Pancreas (tissue), 10 donors: ENCODE data around the gene SNRK. TPM values are rescaled to one million over a fixed set of nuclear protein-coding genes. Genes with fewer than 3 reads are reported as not detected.

Experiments
- ATAC-seq, 4 donors: fragments of 200-7000 bp; cut with Tn5 transposase; one replicate each; pipeline versions ENCODE4 v1.8.0 to v1.9.1; 2020; ENCODE audit warnings: mild to moderate bottlenecking in 4 of 4, moderate library complexity in 4 of 4
- DNase-seq, 6 donors: peaks; one replicate each; pipeline ENCODE4 v3.0.0-alpha.2; 2020
- FAIRE-seq: peaks from 2 replicates; lab custom pipeline; 2012; peaks lifted over from hg19 to GRCh38; lab: Jason Lieb, UNC
- H3K27ac ChIP-seq, 4 donors: fragments of 200-600 bp; sonication (generic); 1 replicate in 3 of 4; 2 replicates in 1 of 4; pipeline versions ENCODE4 v1.5.0 to v1.8.0; 2020
- H3K27me3 ChIP-seq, 4 donors: fragments of 200-600 bp; one replicate each; pipeline ENCODE4 v1.8.0; 2021
- H3K36me3 ChIP-seq, 3 donors: fragments of 200-600 bp; sonication (generic) in 1 of 3; one replicate each; pipeline versions ENCODE4 v1.5.0 to v1.8.0; 2020 to 2021
- H3K4me1 ChIP-seq, 3 donors: fragments of 200-600 bp; one replicate each; pipeline ENCODE4 v1.8.0; 2021
- H3K4me3 ChIP-seq, 4 donors: fragments of 200-600 bp; sonication (generic) in 2 of 4; one replicate each; pipeline versions ENCODE4 v1.5.0 to v1.8.0; 2020 to 2021
- H3K9me3 ChIP-seq, 4 donors: fragments of 200-600 bp; one replicate each; pipeline ENCODE4 v1.8.0; 2021
- WGBS, 2 donors: extraction: QIAGEN DNeasy Blood & Tissue Kit; methylation state at CpG; one replicate each; pipeline ENCODE4 v1.1.7; 2013; 5-methylcytosine and 5-hydroxymethylcytosine counted together
- intact Hi-C, 3 donors: fragments of 100-400 bp; cut with DNase I; formaldehyde crosslinking; loops; one replicate each; pipeline versions ENCODE4 v1.11.1 to v1.14.2; 2022
- polyA plus RNA-seq, 2 donors: library from polyadenylated mRNA; stranded (reverse); fragments of 200-250 nt; gene quantifications; one replicate each; pipeline ENCODE4 v1.2.3, GENCODE V29; 2013
- total RNA-seq, 6 donors: library from RNA; stranded (reverse); fragmentation: NEBNext Ultra II Directional in 4 of 6; extraction: Animal tissue kit (Norgen Biotek cat#: 25700) in 4 of 6; gene quantifications; one replicate each; pipeline versions ENCODE4 v1.2.1 to v1.2.4, GENCODE V29; 2021 to 2023
- TF ChIP-seq, protein P1 (sequence below), 4 donors: fragments of 200-600 bp; sonication (generic) in 3 of 4; IDR thresholded peaks; one replicate each; pipeline versions ENCODE4 v1.5.0 to v1.8.0; 2021; ENCODE audit warnings: antibody characterized with exemption in 4 of 4
- donor health status: healthy with polysubstance abuse.
- donor health status: DM: no; HTN: no; CAD: no; lungs with moderate emphysema.
- donor health status: DM: no; HTN: no; CAD: no.
- donor health status: control.
- donor health status: control.
- donor health status: Bipolar disorder and iron deficiency.
- donor health status: DM: yes; HTN: yes; CAD: no.
- donor health status: DM: no; HTN: no; CAD: no.
- donor health status: DM: no; HTN: no; CAD: no.
- donor health status: DM: yes; HTN: yes; CAD: no.

The SNRK gene
- total and polyA plus RNA-seq, 8 donors: 6.3 to 24.2 (median 17.2) TPM

DNA sequence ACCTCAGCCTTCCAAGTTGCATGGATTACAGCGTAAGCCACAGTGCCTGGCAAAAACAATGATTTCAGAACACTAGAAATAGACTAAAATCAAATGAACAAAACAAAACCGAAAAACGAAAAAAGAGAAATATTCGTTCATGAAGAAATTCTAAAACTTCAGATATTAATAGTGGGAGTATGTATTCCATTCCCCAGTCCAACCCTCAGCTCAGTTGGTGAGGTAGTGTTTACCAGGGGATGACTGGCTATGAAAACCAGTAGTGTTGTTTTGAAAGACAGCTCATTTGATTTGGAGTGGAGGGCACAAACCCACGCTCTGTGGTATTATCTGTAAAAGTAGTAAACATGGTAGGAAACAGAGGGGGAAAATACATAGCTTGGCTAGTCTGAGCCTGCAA is 6.8 kb upstream of the SNRK start:
- H3K9me3 ChIP-seq: no peaks in the 10 kb centered on the region
- H3K27me3 ChIP-seq: no peaks in the 10 kb centered on the region
- TF ChIP-seq, protein P1, sequence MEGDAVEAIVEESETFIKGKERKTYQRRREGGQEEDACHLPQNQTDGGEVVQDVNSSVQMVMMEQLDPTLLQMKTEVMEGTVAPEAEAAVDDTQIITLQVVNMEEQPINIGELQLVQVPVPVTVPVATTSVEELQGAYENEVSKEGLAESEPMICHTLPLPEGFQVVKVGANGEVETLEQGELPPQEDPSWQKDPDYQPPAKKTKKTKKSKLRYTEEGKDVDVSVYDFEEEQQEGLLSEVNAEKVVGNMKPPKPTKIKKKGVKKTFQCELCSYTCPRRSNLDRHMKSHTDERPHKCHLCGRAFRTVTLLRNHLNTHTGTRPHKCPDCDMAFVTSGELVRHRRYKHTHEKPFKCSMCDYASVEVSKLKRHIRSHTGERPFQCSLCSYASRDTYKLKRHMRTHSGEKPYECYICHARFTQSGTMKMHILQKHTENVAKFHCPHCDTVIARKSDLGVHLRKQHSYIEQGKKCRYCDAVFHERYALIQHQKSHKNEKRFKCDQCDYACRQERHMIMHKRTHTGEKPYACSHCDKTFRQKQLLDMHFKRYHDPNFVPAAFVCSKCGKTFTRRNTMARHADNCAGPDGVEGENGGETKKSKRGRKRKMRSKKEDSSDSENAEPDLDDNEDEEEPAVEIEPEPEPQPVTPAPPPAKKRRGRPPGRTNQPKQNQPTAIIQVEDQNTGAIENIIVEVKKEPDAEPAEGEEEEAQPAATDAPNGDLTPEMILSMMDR (IDR thresholded peaks at IDR 0.05): no peak
- no peaks in the 10 kb centered on the region for H3K4me1 ChIP-seq
- WGBS, 2 donors: 85 to 87% methylated on average over 5 of the region's 5 CpGs
- ATAC-seq: no peak
- H3K36me3 ChIP-seq: no peaks in the 10 kb centered on the region
- H3K27ac ChIP-seq: no peak overlapping the region
- H3K4me3 ChIP-seq: no peak overlapping the region
- FAIRE-seq: no peak
- intact Hi-C loops: no loop called here
- DNase-seq: no peak

DNA sequence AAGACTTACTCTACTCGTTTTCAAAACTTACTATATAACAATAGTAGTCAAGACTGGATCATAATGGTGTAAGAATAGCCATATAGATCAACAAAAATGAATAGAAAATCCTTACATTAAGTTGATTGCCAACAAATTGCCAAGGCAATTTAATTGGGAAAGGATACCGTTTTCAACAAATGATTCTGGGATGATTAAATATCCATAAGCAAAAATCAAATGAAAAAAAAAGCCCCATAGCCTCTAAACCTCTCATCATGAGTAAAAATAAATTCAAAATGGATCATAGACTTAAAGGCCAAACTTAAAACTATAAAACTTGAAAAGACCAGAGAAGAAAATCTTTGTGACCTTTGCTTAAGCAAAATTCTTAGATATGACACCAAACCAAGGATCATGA is 5.3 kb upstream of the SNRK start:
- Histone ChIP-seq H3K27me3 (no peaks in the 10 kb centered on the region), H3K36me3 (no peaks in the 10 kb centered on the region), H3K9me3 (no peaks in the 10 kb centered on the region), H3K4me1 (peaks cover 0 to 2% (median 0%) of the 10 kb centered on the region in 3 donors), H3K4me3 (no peak overlapping the region), H3K27ac (no peak overlapping the region)
- intact Hi-C loops: no loop called here
- DNase-seq (no peak), ATAC-seq (no peak), FAIRE-seq (no peak)
- TF ChIP-seq, protein P1 (IDR thresholded peaks at IDR 0.05): no peak
- WGBS, 2 donors: 72 to 76% methylated on average over 2 of the region's 2 CpGs

DNA sequence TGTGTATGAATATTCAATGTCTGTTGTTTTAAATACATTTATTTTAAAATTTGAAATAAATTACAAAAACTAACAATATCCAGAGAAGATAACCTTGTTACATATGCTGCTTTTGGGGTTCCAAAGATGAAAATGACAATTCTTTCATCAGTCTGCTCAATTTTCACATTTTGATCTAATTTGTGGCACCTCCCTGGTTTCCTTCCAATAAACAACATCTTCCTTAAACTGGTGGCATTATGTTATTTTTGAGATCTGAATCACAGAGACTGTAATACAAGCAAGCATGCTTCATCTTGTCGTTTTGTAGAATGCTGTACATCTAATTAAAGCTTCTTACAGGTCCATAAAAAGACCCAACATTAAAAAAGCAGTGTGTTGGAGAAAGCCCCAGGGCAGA is 2.2 kb upstream of the SNRK start:
- no peak for DNase-seq
- Histone ChIP-seq H3K36me3 (no peaks in the 10 kb centered on the region), H3K27me3 (no peaks in the 10 kb centered on the region), H3K27ac (no peak overlapping the region), H3K4me3 (no peak overlapping the region), H3K9me3 (no peaks in the 10 kb centered on the region), H3K4me1 (peaks cover 0 to 8% (median 8%) of the 10 kb centered on the region in 3 donors)
- intact Hi-C loops: no loop called here
- ATAC-seq: no peak
- 71 to 76% methylated on average over 1 of the region's 1 CpG for WGBS, 2 donors
- no peak for FAIRE-seq
- TF ChIP-seq, protein P1 (IDR thresholded peaks at IDR 0.05): no peak

DNA sequence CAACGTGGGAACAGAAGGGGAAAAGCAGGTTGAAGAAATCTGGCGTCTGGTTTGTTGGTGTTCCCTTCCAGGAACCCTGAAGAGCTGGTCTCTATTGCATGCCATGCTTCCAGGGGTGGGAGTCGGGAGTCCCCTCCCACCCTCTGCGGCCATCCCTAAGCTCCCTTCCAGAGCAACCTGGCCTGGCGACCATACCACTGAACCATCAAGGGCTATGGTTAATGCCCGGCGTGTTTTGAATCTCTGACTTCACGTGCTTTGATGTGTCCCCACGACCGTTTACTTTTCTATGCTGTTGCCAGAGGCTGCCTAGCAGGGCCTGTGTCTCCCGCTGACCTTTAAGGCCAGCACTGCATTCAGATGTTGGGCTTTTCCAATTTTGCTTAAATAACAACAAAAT is 696 bp upstream of the SNRK start:
- Histone ChIP-seq H3K4me1 (peaks cover 0 to 22% (median 21%) of the 10 kb centered on the region in 3 donors), H3K27ac (peak overlapping the region; percentile 69 to 84 (median 82)), H3K4me3 (peak overlapping the region in 2 of 4 donors; percentile 56 to 63), H3K27me3 (no peaks in the 10 kb centered on the region), H3K9me3 (no peaks in the 10 kb centered on the region), H3K36me3 (no peaks in the 10 kb centered on the region)
- TF ChIP-seq, protein P1 (IDR thresholded peaks at IDR 0.05): no peak
- intact Hi-C loops: no loop called here
- DNase-seq (peak in 3 of 6 donors; percentile 18 to 34 (median 28)), FAIRE-seq (no peak), ATAC-seq (peak in 1 of 4 donors; percentile 3)
- 57% methylated on average over 11 of the region's 11 CpGs for WGBS, 2 donors

DNA sequence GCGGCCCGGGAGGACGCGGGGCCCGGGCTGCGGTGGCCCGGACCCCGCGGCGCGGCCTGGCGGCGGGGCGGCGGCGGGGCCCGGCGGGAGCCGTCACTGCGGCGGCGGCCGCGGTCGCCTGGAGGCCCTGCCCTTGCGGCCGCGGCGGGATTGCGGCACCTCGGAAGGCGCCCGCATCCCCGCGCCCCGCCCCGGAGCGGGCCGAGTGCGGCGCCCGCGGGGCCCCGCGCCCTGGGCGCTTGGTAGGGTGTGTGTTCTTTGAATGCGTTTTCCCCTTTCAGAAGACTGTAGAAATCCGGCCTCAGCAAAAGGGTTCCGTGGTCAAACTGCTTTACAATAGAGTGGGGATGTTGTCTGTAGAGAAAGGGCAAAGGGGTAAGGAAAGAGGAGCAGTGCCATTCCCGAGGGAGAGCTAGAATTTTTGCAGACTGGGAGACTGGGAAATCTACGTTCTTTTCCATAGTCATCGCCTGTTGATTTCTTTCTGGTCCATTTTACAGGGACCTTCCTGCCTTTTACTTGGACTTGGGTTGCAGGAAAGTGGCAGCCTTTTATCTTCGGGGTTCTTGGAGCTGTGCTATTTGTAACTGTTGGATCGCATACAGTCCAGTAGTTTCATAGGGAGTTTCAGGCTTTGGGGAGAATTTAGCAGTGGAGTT is 630 bp downstream of the SNRK start:
- Histone ChIP-seq H3K27ac (peak overlapping the region; percentile 74 to 84 (median 82)), H3K27me3 (no peaks in the 10 kb centered on the region), H3K36me3 (no peaks in the 10 kb centered on the region), H3K4me1 (peaks cover 6 to 32% (median 31%) of the 10 kb centered on the region in 3 donors), H3K4me3 (peak overlapping the region; percentile 13 to 63 (median 53)), H3K9me3 (no peaks in the 10 kb centered on the region)
- WGBS, 2 donors: 0% methylated on average over 36 to 54 of the region's 54 CpGs
- FAIRE-seq: no peak
- intact Hi-C loops: no loop called here
- peak in 1 of 6 donors; percentile 73 for DNase-seq
- TF ChIP-seq, protein P1 (IDR thresholded peaks at IDR 0.05): no peak
- ATAC-seq: peak in 3 of 4 donors; percentile 20 to 37 (median 23)
